Measurements from ENCODE around the gene BANF1. TPM values are rescaled to one million over a fixed set of nuclear protein-coding genes. Genes with fewer than 3 reads are reported as not detected.

BANF1 gene
- total RNA-seq, 1 experiment from 2014 or later: 269 TPM

Other genes starting within 250 kb of the BANF1 start
- gene AP5B1, start 221.5 kb upstream of the BANF1 start, total RNA-seq (2021): 16.5 to 17.7 TPM (median 17.2 TPM) in 3 replicates
- gene OVOL1, start 215.4 kb upstream of the BANF1 start, total RNA-seq (2021): 6.8 to 7.7 TPM (median 7.7 TPM) in 3 replicates
- gene SNX32, start 168.5 kb upstream of the BANF1 start, total RNA-seq (2021): 2.2 to 3.4 TPM (median 2.9 TPM) in 3 replicates
- 1,014 to 1,073 TPM (median 1,031 TPM) in 3 replicates for gene CFL1, start 144.3 kb upstream of the BANF1 start, total RNA-seq (2021)
- gene MUS81, start 142.1 kb upstream of the BANF1 start, total RNA-seq (2021): 44.9 to 45.9 TPM (median 45.1 TPM) in 3 replicates
- 14.2 to 17.9 TPM (median 17.8 TPM) in 3 replicates for gene EFEMP2, start 129.7 kb upstream of the BANF1 start, total RNA-seq (2021)
- gene CTSW, start 122.7 kb upstream of the BANF1 start, total RNA-seq (2021): 0.18 TPM in 1 of 3 replicates, not detected in the others
- 91.6 to 93.1 TPM (median 92.2 TPM) in 3 replicates for gene FIBP, start 114.0 kb upstream of the BANF1 start, total RNA-seq (2021)
- gene CCDC85B, start 111.8 kb upstream of the BANF1 start, total RNA-seq (2021): 52.7 to 55.3 TPM (median 53.0 TPM) in 3 replicates
- 16.3 to 20.5 TPM (median 17.1 TPM) in 3 replicates for gene FOSL1, start 102.1 kb upstream of the BANF1 start, total RNA-seq (2021)
- gene C11orf68, start 83.4 kb upstream of the BANF1 start, total RNA-seq (2021): 28.5 to 31.9 TPM (median 30.6 TPM) in 3 replicates
- 111 to 129 TPM (median 114 TPM) in 3 replicates for gene DRAP1, start 83.1 kb upstream of the BANF1 start, total RNA-seq (2021)
- 3.4 to 4.5 TPM (median 4.1 TPM) in 3 replicates for gene TSGA10IP, start 57.0 kb upstream of the BANF1 start, total RNA-seq (2021)
- 52.3 to 57.0 TPM (median 52.5 TPM) in 3 replicates for gene SART1, start 40.8 kb upstream of the BANF1 start, total RNA-seq (2021)
- 29.7 to 37.6 TPM (median 32.6 TPM) in 3 replicates for gene EIF1AD, start 346 bp upstream of the BANF1 start, total RNA-seq (2021)
- gene CST6, start 9.5 kb downstream of the BANF1 start, total RNA-seq (2021): 0.72 to 2.7 TPM (median 1.9 TPM) in 3 replicates
- gene CATSPER1, start 24.0 kb downstream of the BANF1 start, total RNA-seq (2021): not detected in 3 replicates
- 21.3 to 22.6 TPM (median 21.6 TPM) in 3 replicates for gene GAL3ST3, start 46.7 kb downstream of the BANF1 start, total RNA-seq (2021)
- gene SF3B2, start 49.9 kb downstream of the BANF1 start, total RNA-seq (2021): 235 to 295 TPM (median 251 TPM) in 3 replicates
- gene PACS1, start 67.8 kb downstream of the BANF1 start, total RNA-seq (2021): 30.1 to 34.8 TPM (median 30.9 TPM) in 3 replicates